K562 (cell line): ENCODE data around the gene TMC1. TPM values are rescaled to one million over a fixed set of nuclear protein-coding genes. Genes with fewer than 3 reads are reported as not detected.

ENCODE experiments used
- BRCA1 ChIP-seq, 2 experiments: fragments of 450-650 bp in 1 of 2; sonication (generic) in 1 of 2; formaldehyde crosslinking in 1 of 2; IDR thresholded peaks; 2 replicates each; pipeline versions ENCODE4 v1.5.0 to v1.6.1; 2017 to 2020; ENCODE audit warnings: mild to moderate bottlenecking in 1 of 2, missing genetic modification reagents in 1 of 2
- BRD9 ChIP-seq: fragments of 450-650 bp; IDR thresholded peaks from 2 replicates; pipeline ENCODE4 v1.6.1; 2018; ENCODE audit warnings: low read depth; ENCODE audit not compliant: partially characterized antibody
- CBFB ChIP-seq: sonication (generic); formaldehyde crosslinking; IDR thresholded peaks from 2 replicates; pipeline ENCODE4 v1.4.0; 2020; ENCODE audit warnings: mild to moderate bottlenecking, missing genetic modification reagents
- CTCF ChIP-seq, 3 experiments: IDR thresholded peaks in 2 of 3; conservative IDR thresholded peaks in 1 of 3; 2 replicates each; pipeline ENCODE4 v1.5.1; 2011 to 2012; ENCODE audit warnings: low read length in 3 of 3, mild to moderate bottlenecking in 3 of 3, control low read depth in 2 of 3, improper control_type of control experiment in 1 of 3, inconsistent platforms in 1 of 3, low read depth in 1 of 3, mixed read lengths in 1 of 3, moderate library complexity in 1 of 3; ENCODE audit not compliant: insufficient read depth in 2 of 3
- KLF6 ChIP-seq: fragments of 250-450 bp; sonication (Bioruptor Pico); IDR thresholded peaks from 2 replicates; pipeline ENCODE4 v1.4.0; 2020; ENCODE audit warnings: mild to moderate bottlenecking, moderate library complexity, borderline replicate concordance
- LCOR ChIP-seq: sonication (generic); formaldehyde crosslinking; IDR thresholded peaks from 2 replicates; pipeline ENCODE4 v1.8.0; 2022; ENCODE audit warnings: mild to moderate bottlenecking, missing genetic modification reagents
- MCM5 ChIP-seq: fragments of 450-650 bp; IDR thresholded peaks from 2 replicates; pipeline ENCODE4 v1.6.1; 2016; ENCODE audit warnings: low read depth
- NCOR1 ChIP-seq: fragments of 450-650 bp; IDR thresholded peaks from 2 replicates; pipeline ENCODE4 v1.6.1; 2016; ENCODE audit warnings: mild to moderate bottlenecking, moderate library complexity
- PHF20 ChIP-seq: fragments of 450-650 bp; IDR thresholded peaks from 2 replicates; pipeline ENCODE4 v1.6.1; 2018; ENCODE audit not compliant: partially characterized antibody
- SAP30 ChIP-seq: fragments of 200-600 bp; sonication (generic); IDR thresholded peaks from 2 replicates; pipeline ENCODE4 v1.6.1; 2012; ENCODE audit warnings: borderline replicate concordance, low read depth, mild to moderate bottlenecking, moderate library complexity, low read length, control low read depth, inconsistent platforms; ENCODE audit not compliant: insufficient read depth, poor library complexity, severe bottlenecking
- SOX6 ChIP-seq: fragments of 450-650 bp; IDR thresholded peaks from 2 replicates; pipeline ENCODE4 v1.6.1; 2014; ENCODE audit warnings: mild to moderate bottlenecking
- ZBTB26 ChIP-seq: fragments of 450-650 bp; formaldehyde crosslinking; IDR thresholded peaks from 2 replicates; pipeline ENCODE4 v1.4.0; 2022; ENCODE audit warnings: missing genetic modification characterization
- ZNF134 ChIP-seq: fragments of 250-450 bp; sonication (Bioruptor Pico); conservative IDR thresholded peaks from 2 replicates; pipeline ENCODE4 v1.4.0; 2020
- ZNF253 ChIP-seq: fragments of 250-450 bp; sonication (Bioruptor Pico); conservative IDR thresholded peaks from 2 replicates; pipeline ENCODE4 v1.6.1; 2021; ENCODE audit warnings: mild to moderate bottlenecking
- polyA plus RNA-seq, 8 experiments: library from polyadenylated mRNA; depleted of rRNA in 4 of 8; stranded (reverse) in 5 of 8; unstranded in 3 of 8; fragments of >200 nt; fragmentation: Nextera tagmentation in 2 of 8; fragmentation: Illumina TruSeq in 1 of 8; extraction: Ambion mirVana in 2 of 8; extraction: Trizol in 1 of 8; gene quantifications; 2 replicates each; pipeline versions ENCODE4 v1.2.1 to v1.2.3, GENCODE V29; 2011 to 2014; ENCODE audit warnings: inconsistent platforms in 1 of 8, missing spikeins in 1 of 8
- total RNA-seq, 7 experiments: library from RNA; depleted of rRNA in 6 of 7; stranded (reverse); fragments of >200 nt in 6 of 7; fragmentation: Illumina TruSeq in 2 of 7; extraction: Trizol in 2 of 7; gene quantifications; 2 replicates each; pipeline versions ENCODE4 v1.2.1 to v1.2.3, GENCODE V29; 2011 to 2021; ENCODE audit warnings: low replicate concordance in 1 of 7
- TF ChIP-seq, protein P1 (sequence below): sonication (generic); formaldehyde crosslinking; IDR thresholded peaks from 2 replicates; pipeline ENCODE4 v1.4.0; 2020; ENCODE audit warnings: mild to moderate bottlenecking, missing genetic modification reagents
- TF ChIP-seq, protein P2 (sequence below): fragments of 250-450 bp; sonication (Bioruptor Pico); IDR thresholded peaks from 2 replicates; pipeline ENCODE4 v1.4.0; 2020; ENCODE audit warnings: mild to moderate bottlenecking, moderate library complexity
- TF ChIP-seq, protein P3 (sequence below): fragments of 450-650 bp; IDR thresholded peaks from 2 replicates; pipeline ENCODE4 v1.6.1; 2018; ENCODE audit not compliant: partially characterized antibody

The TMC1 gene
- total and polyA plus RNA-seq, 9 of the 15 experiments (the other 6 are each of a cell fraction or from before 2014, with no cell fraction given): 0.10 to 0.15 TPM; not detected in 7

DNA sequence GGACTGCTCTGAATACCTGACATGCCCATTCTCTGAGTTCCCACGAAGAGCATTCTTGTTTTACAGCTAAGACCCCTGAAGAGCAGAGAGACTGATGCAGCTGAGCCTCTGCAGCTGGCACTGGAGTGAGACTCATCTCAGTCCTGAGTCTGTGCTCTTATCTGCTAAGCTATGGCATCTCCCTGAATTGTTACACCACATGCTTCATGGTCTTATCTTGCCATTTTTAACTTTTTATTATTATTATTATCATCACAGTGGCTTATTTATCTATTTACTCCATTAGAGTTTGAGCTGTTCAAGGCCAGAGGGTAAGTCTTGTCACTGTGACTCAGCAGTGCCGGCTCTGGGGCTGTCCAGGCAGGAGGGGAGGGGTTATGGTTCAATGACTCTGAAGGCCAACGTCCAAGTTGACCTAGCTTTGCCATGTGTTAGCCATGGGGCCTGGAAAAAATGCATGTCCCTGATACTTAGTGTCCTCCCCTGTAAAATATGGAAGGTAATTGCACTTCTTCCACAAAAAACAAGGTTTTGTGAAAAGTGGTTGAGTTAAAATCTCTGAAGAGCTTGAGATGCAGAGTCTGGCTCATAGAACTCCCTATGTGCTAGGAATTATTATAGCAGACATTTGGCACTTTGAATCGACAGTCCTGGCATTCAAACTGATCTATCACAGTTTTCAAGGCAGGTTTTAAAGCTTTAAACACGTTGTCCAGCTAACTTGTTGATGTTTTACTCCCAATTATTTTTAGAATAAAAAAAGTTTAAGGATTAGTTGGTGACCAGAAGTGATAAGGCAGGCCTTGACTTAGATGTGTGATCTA lies 336.9 kb downstream of the TMC1 start (continued):
- no peak for TF ChIP-seq BRD9
- TF ChIP-seq SOX6: no peak
- TF ChIP-seq, protein P1, sequence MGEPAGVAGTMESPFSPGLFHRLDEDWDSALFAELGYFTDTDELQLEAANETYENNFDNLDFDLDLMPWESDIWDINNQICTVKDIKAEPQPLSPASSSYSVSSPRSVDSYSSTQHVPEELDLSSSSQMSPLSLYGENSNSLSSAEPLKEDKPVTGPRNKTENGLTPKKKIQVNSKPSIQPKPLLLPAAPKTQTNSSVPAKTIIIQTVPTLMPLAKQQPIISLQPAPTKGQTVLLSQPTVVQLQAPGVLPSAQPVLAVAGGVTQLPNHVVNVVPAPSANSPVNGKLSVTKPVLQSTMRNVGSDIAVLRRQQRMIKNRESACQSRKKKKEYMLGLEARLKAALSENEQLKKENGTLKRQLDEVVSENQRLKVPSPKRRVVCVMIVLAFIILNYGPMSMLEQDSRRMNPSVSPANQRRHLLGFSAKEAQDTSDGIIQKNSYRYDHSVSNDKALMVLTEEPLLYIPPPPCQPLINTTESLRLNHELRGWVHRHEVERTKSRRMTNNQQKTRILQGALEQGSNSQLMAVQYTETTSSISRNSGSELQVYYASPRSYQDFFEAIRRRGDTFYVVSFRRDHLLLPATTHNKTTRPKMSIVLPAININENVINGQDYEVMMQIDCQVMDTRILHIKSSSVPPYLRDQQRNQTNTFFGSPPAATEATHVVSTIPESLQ (CRISPR knock-in tag): no peak
- no peak for TF ChIP-seq ZNF134
- TF ChIP-seq, protein P2, sequence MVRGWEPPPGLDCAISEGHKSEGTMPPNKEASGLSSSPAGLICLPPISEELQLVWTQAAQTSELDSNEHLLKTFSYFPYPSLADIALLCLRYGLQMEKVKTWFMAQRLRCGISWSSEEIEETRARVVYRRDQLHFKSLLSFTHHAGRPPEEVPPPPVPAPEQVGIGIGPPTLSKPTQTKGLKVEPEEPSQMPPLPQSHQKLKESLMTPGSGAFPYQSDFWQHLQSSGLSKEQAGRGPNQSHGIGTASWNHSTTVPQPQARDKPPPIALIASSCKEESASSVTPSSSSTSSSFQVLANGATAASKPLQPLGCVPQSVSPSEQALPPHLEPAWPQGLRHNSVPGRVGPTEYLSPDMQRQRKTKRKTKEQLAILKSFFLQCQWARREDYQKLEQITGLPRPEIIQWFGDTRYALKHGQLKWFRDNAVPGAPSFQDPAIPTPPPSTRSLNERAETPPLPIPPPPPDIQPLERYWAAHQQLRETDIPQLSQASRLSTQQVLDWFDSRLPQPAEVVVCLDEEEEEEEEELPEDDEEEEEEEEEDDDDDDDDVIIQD: no peak
- no peak for TF ChIP-seq BRCA1 (IDR thresholded peaks at IDR 0.05)
- TF ChIP-seq BRCA1 (CRISPR knock-in tag; IDR thresholded peaks at IDR 0.05): no peak
- TF ChIP-seq ZNF253 (CRISPR knock-in tag): no peak
- TF ChIP-seq, protein P3, sequence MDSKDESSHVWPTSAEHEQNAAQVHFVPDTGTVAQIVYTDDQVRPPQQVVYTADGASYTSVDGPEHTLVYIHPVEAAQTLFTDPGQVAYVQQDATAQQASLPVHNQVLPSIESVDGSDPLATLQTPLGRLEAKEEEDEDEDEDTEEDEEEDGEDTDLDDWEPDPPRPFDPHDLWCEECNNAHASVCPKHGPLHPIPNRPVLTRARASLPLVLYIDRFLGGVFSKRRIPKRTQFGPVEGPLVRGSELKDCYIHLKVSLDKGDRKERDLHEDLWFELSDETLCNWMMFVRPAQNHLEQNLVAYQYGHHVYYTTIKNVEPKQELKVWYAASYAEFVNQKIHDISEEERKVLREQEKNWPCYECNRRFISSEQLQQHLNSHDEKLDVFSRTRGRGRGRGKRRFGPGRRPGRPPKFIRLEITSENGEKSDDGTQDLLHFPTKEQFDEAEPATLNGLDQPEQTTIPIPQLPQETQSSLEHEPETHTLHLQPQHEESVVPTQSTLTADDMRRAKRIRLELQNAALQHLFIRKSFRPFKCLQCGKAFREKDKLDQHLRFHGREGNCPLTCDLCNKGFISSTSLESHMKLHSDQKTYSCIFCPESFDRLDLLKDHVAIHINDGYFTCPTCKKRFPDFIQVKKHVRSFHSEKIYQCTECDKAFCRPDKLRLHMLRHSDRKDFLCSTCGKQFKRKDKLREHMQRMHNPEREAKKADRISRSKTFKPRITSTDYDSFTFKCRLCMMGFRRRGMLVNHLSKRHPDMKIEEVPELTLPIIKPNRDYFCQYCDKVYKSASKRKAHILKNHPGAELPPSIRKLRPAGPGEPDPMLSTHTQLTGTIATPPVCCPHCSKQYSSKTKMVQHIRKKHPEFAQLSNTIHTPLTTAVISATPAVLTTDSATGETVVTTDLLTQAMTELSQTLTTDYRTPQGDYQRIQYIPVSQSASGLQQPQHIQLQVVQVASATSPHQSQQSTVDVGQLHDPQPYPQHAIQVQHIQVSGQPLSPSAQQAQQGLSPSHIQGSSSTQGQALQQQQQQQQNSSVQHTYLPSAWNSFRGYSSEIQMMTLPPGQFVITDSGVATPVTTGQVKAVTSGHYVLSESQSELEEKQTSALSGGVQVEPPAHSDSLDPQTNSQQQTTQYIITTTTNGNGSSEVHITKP: no peak
- no peak for TF ChIP-seq SAP30
- no peak for TF ChIP-seq ZBTB26
- TF ChIP-seq MCM5: no peak
- TF ChIP-seq CBFB (CRISPR knock-in tag): no peak
- TF ChIP-seq NCOR1: no peak
- TF ChIP-seq PHF20: no peak
- TF ChIP-seq KLF6 (CRISPR knock-in tag): no peak
- no peak for TF ChIP-seq LCOR (CRISPR knock-in tag)
- TF ChIP-seq CTCF (IDR thresholded peaks at IDR 0.05 in 2 of 3, conservative IDR thresholded peaks at IDR 0.05 in 1 of 3; ENCODE audit: insufficient read depth in 2 of 3, low read depth in 1 of 3, low read length in 3 of 3): no peak
